Measurements from ENCODE around the gene PANK3.
"Not testable (repeated sequence)": the region's sequence is repeated elsewhere in the genome, so short reads cannot be mapped to it uniquely, and the experiment has no call there.

The PANK3 gene

DNA sequence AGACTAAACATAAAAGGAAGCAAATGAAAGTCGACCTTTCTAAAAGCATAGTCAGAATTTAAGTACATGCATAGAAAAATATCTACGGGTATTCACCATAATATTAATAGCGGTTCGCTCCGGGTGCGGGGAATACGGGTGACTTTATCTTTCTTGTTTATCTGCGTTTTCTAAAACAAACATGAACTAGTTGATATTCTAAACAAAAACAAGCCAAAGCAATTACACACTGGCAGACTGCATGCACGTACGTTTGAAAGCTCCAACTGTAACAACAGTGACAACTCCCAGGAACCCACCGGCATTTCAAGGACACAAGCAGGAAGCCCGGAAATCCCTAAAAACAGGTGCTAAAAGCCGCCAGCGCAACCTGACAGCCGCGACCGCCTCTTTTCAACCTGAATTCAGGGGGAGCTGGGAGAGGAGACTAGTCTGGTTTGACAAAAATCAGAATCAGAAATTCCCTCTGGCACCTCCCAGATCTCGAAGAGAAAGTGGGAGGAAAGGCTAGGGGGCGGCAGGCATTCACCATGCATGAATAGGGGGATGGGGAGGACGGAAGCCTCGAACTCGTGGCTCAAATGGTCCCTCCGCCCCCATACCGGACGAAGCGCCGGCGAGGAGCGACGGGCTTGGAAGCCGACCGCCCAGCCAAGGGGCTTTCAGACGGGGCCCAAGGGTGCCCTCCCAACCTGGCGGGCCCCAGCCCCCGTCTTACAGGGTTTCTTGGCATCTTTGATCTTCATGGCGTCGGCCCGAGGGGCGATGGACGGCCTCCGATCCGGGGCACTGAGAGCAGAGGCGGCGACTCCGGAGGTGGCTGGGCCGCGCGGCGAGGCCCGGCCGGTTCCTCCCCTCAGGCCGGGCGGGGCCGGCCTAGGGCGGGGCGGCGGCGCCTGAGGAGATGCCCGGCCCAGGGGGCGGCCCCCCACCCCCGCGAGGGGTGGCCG lies at the start of gene PANK3:
TSS of gene PANK3 (minus strand) at position 831 of the 950 bp plus-strand sequence. CDS start at position 746, 85 bp downstream.
- no peak for DNase-seq

DNA sequence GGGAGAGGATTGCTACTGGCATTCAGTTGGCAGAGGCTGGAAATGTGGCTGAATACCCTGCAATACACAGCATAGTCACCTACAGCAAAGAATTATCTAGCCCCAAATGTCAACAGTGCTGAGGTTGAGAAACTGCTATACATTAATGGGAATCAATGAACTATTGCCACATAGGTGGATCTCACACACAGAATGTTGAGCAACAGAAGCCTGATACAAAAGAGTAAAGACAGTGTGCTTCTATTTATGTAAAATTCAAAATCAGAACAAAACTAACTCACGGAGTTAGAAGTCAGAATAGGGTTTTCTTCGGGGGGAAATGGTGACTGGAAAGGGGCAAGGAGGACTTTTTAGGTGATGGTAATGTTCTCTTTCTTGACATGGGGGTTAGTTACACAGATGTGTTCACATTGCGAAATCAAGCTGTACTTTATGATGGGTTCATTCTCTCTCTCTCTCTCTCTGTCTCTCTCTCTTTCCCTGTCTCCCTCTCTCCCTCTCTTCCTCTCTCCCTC lies 45.7 kb upstream of the PANK3 start:
- no peak for DNase-seq

DNA sequence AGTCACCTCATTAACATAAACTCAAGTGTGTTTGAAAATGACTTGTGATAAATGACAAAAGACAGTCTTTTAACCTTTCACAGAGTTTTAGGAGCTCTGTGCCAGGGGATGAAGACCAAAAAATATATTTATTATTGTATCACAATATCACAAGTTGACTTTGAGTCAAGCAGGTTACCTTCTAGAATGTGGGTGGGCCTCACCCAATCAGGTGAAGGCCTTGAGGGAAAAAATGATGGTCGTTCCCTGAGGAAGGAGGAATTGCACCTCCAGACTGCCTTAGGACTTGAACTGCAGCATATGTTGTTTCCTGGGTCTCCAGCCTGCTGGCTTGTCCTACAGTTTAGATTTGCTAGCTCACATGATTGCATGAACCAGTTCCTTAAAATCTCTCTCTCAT lies 41.6 kb upstream of the PANK3 start:
- DNase-seq: no peak

DNA sequence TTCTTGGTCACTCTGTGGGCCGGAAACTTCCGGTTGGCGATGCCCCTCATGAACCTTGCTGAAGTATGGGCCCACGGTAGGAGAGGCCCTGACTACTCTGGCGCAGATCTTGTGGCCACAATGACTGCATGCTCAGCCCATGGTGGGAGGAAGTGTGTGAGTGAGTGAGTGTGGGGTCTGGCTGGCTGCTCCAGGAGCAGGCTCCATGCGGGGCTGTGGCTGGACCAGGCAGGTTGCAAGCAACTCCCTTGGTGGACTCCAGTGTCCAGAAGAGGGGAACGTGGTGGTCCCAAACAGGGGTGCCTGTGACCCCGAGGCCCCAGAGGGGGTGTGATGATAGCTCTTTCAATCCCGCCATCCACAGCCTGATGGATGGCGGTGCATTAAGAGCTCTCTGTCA lies 35.5 kb upstream of the PANK3 start:
- DNase-seq: no peak

DNA sequence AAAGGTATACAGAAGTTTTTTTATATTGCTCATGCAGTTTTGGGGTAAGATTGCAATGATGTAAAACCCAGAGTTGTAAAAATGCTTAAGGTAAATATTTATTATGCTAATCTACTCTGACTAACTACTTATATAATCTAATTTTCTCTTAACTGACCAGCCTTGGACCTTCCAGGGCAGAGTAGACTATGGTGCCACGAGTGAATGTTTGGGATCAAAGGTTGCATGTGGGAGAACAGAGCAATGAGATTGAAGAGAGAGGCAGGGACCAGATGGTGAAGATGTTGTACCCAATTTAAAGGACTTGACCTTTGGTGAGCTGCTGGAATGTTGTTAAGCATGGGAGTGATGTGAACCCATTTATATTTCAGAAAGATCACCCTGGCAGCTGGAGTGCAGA lies 34.8 kb upstream of the PANK3 start:
- DNase-seq: no peak

DNA sequence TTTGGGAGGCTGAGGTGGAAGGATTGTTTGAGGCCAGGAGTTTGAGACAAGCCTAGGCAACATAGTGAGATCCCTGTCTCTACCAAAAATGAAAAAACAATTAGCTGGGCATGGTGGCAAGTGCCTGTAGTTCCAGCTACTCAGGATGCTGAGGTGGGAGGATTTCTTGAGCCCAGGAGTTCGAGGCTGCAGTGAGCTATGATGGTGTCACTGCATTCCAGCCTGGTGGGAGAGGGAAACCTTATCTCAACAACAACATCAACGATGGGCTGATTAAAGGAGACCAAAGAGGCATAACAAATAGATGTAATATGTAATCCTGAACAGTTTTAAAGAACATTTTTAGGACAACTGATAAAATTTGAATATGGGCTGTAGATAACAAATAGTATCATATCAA lies 34.2 kb upstream of the PANK3 start:
- no peak for DNase-seq

DNA sequence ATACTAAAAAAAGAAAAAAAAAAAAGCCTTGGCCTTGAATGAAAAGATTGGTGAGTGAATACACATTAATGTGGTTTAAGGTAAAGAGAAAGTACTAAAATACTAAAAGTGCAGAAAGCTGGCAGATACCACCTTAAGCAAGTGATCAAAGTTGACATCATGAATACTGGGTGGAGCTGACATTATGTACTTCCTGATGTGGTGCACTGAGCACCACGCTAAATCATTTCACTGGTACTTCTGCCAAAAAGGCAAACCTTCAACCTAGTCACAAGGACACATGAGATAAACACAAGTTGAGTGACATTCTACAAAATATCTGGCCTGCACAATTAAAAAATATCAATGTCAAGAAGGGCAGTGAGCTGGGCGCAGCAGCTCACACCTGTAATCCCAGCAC lies 33.8 kb upstream of the PANK3 start:
- DNase-seq: no peak

DNA sequence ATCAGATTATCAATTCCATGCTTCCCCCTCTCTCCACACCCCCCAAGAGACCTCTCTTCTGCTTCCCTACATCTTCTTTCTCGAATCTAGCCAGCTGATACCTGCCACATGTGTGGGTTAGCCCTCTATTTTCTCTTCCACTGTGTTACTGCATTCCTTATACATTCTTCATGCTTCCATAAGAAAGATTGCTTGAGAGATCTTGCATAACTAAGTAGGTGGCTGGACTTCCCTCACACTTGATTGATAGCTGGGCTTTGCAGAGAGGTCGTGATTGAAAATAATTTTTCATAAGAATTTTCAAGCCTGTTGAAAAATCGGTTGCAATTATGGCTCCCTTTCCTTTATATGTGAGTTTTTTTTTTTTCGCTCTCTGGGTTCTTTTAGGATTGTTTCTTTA lies 33.0 kb upstream of the PANK3 start:
- DNase-seq: no peak

DNA sequence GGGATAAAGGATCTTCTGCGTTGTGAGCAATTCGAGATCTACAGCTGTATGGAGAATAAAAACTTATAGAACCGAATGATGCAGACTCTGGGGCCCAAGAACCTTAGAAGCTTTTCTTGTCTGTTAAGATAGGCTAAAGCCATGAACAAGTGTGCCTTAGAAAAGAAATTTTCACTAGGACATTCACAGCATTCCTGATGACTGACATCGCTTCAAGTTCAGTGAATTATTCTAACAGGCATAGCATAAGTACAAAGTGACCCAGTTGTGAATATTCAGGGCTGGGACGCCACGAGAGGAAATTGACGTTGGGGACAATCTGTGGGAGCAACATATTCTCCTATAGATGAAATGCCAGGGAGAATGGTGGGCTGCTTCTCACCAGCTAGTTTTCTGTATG lies 32.0 kb upstream of the PANK3 start:
- DNase-seq: no peak

DNA sequence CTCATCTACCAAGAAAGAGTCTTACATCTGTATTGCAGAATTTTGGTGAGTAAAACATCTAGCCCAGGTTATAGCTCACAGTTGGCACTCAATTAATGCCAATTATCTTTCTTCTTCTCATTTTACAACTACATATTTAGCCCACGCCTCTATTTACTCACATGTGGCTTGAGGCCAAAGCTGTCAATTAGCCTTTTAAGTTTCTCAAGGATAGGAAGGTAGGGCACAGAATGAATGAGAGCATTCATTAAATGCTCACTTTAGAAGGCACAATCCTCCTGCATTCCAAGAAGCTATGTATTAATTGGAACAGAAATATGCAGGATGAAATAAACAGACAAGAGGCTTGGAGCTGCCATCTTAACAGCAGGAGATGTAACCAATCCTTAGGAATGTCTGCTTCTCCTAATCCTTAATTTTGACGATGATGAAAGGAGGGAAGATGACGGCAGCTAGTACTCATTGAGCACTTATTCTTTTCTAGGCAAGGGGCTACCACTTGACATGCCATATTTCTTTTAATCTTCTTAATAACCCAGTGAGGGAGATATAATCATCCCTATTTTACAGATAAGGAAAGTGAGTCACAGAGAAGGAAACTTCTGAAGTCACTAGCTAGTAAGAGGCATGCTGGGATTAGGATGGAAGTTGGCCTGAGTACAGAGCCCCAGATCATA lies 30.8 kb upstream of the PANK3 start:
- DNase-seq: no peak

DNA sequence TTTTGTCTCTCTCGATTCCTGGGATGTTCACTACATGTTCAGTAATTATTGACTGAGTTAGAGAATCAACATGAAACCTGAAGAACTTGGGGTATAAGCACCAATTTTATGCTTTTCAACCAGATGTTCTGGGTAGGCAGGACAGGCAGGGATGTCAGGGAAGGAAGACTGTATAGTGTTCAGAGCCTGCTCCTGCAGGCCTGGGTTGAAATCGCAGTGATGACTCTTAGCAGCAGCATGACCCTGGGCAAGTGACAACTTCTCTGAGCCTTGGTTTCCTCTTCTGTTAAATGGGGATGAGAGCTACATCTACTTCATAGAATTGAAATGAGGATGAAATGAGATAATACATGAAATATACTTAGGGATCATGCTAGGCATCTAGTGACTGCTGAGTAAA lies 29.7 kb upstream of the PANK3 start:
- DNase-seq: no peak

DNA sequence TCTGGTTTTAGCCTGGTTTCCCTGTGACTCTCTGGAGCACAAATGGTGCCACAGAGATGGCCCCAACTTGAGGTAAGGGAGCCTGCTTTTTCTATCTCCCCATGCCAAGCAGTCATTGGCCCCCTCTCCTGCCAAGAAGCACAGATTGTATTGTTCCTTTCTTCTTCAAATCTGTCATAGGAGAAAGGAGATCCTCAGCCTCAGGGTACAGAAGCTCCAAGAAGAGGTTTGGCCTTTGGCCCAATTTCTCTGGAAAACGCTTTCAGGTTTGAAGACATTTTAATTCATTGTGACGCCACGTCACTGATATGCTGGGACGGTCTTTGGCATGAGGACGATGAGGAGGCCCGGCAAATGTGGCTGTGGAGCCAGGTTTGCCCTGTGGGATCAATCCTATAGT lies 29.2 kb upstream of the PANK3 start:
- no peak for DNase-seq

DNA sequence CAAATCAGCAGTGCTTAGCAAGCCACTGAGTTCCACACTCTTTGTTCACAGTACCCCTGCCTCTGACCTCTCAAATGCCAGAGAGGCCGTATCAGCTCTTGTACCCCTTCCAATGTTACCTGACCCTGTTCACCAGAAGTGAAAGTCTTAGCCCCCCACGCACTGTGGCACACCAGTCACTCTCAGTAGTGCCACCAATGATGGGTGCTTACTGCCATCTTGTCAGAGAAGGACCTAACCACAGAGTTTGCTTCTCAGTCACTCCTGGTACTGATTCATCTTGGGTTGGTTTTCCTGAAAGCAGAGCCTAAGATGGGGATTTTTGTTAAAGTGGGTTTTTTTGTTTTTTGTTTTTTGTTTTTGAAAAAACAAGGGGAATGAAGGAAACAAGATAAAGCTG lies 28.8 kb upstream of the PANK3 start:
- no peak for DNase-seq

DNA sequence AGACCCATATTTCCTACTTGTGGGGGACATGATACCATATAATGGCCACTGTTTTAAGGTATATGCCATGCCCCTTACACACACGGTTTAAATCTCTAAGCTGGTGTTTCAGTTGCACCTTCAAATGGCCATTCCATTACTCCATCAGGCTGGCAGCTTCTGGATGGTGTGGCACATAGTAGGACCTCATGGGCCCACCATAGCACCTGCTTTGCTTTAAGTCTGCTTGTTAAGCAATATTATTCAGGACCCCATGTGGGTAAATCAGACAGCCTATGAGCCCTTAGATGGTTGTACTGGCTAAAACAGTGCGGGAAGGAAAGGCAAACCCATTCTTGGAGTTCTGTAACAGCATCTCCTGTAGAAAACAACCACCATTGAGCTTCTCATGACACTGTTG lies 27.4 kb upstream of the PANK3 start:
- no peak for DNase-seq

DNA sequence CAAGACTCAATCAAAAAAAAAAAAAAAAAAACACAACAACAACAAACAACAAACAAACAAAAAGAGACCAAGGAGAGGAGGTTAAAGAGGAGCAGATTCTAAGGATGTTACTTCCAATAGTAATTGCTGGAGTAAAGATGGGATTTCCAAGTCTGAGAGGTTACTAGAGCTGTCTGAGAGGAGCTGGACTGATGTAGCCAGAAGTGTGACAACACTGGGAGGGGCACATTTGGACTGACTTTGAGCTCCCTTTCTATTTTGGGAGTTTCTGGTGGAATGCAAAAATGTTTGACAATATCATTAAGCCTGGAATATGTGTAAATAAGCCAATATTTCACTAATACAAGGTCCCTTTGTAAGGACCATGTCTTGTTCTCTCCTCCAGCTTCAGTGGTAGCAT lies 25.3 kb upstream of the PANK3 start:
- DNase-seq: no peak

DNA sequence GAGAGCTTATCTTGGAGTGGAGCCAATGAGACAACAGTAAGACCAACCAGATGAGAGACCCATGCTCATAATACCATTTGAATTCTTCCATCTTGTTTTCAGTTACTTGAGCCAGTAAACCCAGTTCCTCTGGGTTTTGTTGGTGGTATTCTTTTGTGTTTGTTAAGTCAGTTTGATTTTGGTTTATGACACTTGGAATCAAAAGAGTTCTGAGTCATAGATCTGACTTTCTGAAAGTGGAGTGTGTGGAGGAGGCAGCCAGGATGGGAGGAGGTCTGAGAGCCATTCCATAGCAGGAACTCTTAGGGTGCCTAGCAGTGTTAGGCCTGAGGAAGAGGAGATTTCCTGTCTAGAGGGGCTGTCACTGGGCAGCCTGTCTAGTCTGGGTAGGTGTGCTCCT lies 24.6 kb upstream of the PANK3 start:
- DNase-seq: no peak

DNA sequence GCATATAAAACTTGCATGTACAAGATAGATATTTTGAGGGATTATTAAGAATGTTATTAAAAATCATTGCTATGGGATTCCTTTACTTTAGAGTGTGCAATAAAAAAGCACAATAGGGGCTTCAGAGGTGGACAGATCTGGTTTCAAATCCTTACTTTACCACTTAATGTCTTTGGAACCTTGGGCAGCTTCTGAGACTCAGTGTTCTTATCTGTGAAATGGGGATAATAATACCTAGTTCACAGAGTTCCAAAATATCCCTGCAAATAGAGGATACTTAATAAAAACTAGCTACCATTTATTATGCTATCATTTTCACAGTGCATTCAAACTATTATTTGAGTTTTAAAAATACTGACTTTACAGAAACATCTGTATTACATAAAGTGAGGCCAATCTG lies 23.3 kb upstream of the PANK3 start:
- DNase-seq: no peak

DNA sequence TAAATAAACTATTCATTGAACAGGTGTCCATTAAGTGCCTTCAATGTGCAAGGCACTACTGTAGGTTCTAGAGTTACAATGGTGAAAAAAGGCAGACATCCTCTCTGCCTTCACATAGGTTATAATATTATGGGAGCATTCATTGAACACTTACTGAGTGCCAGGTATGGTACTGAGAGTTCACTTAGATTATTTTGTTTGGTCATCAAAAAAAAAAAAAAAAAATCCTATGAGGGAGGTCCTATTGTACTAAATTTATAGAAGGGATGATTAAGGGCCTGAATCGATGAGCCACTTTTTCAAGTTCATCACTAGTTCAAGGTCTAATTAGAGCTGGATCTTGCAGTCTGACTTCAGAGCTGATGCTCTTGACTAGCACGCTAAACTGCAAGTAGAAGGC lies 22.8 kb upstream of the PANK3 start:
- DNase-seq: no peak

DNA sequence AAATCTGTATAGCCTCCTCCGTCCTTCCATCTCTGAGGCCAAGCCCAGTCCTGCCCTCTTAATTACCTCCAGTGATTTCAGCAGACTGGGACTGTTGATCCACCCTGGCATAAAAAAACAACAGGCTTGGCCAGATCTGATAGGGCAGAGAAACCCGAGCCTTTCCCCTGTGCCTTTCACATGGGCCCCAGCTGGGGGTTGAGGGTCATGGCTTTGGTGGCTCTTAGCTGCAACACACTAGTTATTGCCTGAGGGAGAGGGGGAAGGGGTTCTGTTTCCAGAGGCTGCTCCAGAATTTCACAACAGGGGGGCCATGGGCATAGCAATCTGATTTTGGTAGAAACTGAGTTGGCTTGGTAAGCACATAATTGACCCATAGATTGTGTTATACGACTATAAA lies 21.2 kb upstream of the PANK3 start:
- DNase-seq: no peak

DNA sequence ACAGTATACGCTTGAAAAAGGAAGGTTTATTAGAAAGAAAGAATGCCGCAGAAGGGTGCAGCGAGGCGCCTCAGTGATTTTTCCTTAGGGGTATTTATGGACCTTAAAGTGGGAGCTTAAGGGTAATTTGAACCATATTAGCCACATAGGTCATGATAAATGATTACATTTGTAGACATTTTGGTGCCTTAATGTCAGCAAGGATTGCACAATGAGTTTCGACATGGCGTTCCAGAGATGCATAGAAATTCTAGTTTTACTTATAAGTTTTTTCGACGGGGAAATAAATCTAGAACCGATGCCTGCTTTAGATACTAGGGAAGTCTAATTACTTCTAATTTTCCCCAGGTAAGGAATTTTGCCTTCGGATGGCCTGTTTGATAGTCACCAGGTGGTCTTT lies 20.7 kb upstream of the PANK3 start:
- DNase-seq: no peak

DNA sequence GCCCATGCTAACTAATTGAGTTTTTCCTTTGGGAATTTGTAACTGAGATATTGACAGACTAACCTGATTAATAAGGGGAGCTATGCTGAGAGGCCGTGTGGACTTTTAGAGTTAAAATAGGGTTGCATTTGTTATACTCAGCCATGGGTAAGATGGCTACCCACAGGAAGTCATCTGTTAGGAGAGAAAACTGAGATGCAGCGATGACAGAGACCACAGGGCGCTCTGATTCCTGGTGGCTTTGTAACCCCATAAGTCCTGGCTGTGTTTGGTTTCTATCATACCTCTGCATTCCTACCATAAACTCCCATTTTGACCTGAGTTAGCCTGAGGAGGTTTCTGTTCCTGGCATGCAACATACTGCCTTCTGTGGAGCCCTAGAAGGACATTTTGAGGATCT lies 19.5 kb upstream of the PANK3 start:
- no peak for DNase-seq

DNA sequence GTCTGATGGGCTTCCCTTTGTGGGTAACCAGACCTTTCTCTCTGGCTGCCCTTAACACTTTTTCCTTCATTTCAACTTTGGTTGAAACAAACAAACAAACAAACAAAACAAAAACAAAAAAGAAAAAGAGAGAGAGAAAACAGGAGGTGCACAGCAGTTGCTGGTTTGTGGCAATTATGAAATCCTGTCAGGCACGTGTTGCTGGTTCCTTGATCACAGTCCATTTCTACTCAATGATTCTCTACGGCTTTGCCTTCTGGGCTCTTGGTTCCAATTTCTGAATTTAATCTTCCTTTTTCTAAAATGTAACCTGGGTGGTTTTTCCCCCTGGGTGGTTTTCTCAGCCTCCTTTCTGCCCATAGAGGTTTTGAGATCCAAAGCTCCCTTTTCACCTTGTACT lies 17.8 kb upstream of the PANK3 start:
- no peak for DNase-seq

DNA sequence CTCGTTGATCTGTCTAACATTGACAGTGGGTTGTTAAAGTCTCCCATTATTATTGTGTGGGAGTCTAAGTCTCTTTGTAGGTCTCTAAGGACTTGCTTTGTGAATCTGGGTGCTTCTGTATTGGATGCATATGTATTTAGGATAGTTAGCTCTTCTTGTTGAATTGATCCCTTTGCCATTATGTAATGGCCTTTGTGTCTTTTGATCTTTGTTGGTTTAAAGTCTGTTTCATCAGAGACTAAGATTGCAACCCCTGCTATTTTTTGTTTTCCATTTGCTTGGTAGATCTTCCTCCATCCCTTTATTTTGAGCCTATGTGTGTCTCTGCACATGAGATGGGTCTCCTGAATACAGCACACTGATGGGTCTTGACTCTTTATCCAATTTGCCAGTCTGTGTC lies 17.0 kb upstream of the PANK3 start:
- not testable (repeated sequence) for DNase-seq

DNA sequence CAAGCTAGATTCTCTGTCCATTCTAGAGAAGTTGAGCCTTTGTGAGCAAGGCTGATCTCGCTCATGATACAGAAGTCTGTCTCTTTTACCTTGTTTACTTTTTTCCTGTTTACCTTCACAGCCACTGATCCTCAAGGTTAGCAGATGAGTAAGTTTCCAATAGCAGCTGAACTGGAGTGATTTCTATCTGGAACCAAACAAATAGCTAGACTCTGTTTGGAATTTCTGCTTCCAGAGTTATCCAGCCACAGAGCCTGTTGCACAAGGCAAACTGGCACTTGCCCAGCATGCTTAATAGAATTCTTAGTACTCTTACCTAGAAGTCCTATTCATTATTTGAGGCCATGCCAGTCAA lies 12.8 kb upstream of the PANK3 start:
- DNase-seq: no peak
